Common myeloid progenitor, CD34-positive (primary cell): ENCODE data around the gene PTPN14.

Experiments used
- CTCF ChIA-PET: fragments of 350-600 bp; sonication (Branson Sonifier 250); formaldehyde crosslinking; loops from one replicate; lab custom pipeline; 2021; ENCODE audit warnings: antibody characterized with exemption; lab: Charles Lee
- POLR2A ChIA-PET: fragments of 350-600 bp; sonication (Branson Sonifier 250); formaldehyde crosslinking; loops from one replicate; lab custom pipeline; 2021; ENCODE audit warnings: antibody characterized with exemption; lab: Charles Lee
- DNase-seq, 3 donors: peaks; one replicate each; pipeline versions ENCODE4 v3.0.0 to v3.0.0-alpha.2; 2013
- H3K27ac ChIP-seq, 2 experiments: 1 replicate in 1 of 2; 2 replicates in 1 of 2; pipeline ENCODE4 v1.7.0; 2013; ENCODE audit warnings: inconsistent platforms in 2 of 2, low read length in 2 of 2, mild to moderate bottlenecking in 2 of 2, low read depth in 1 of 2, moderate library complexity in 1 of 2; ENCODE audit not compliant: severe bottlenecking in 2 of 2, insufficient read depth in 1 of 2, poor library complexity in 1 of 2
- H3K27me3 ChIP-seq, 5 experiments: replicated peaks in 2 of 5; 1 replicate in 3 of 5; 2 replicates in 2 of 5; pipeline versions ENCODE4 v1.6.1 to v1.7.0; 2013; ENCODE audit warnings: low read length in 4 of 5, mild to moderate bottlenecking in 2 of 5, moderate library complexity in 2 of 5, inconsistent platforms in 1 of 5; ENCODE audit not compliant: insufficient read depth in 5 of 5, control insufficient read depth in 4 of 5
- H3K36me3 ChIP-seq, 4 experiments: 1 replicate in 2 of 4; 2 replicates in 2 of 4; pipeline versions ENCODE4 v1.6.1 to v1.7.0; 2013; ENCODE audit warnings: low read length in 3 of 4, control low read depth in 1 of 4, mild to moderate bottlenecking in 1 of 4; ENCODE audit not compliant: control insufficient read depth in 4 of 4, insufficient read depth in 4 of 4
- H3K4me1 ChIP-seq, 4 experiments: 1 replicate in 3 of 4; 2 replicates in 1 of 4; pipeline versions ENCODE4 v1.6.1 to v1.7.1; 2013; ENCODE audit warnings: low read length in 3 of 4, mild to moderate bottlenecking in 3 of 4, control low read depth in 1 of 4, inconsistent platforms in 1 of 4, moderate library complexity in 1 of 4; ENCODE audit not compliant: control insufficient read depth in 4 of 4, insufficient read depth in 4 of 4; ENCODE audit errors: control extremely low read depth in 1 of 4
- H3K4me3 ChIP-seq, 7 experiments: 1 replicate in 4 of 7; 2 replicates in 3 of 7; pipeline versions ENCODE4 v1.5.1 to v1.7.0; 2013; ENCODE audit warnings: mild to moderate bottlenecking in 7 of 7, low read length in 6 of 7, moderate library complexity in 6 of 7, inconsistent platforms in 2 of 7, low read depth in 2 of 7, control low read depth in 1 of 7; ENCODE audit not compliant: insufficient read depth in 4 of 7, control insufficient read depth in 1 of 7; ENCODE audit errors: extremely low read depth in 1 of 7
- H3K9me3 ChIP-seq, 5 experiments: 1 replicate in 4 of 5; 2 replicates in 1 of 5; pipeline versions ENCODE4 v1.6.1 to v1.7.1; 2013; ENCODE audit warnings: low read length in 4 of 5, mild to moderate bottlenecking in 2 of 5, inconsistent platforms in 1 of 5, low read depth in 1 of 5, moderate library complexity in 1 of 5; ENCODE audit not compliant: control insufficient read depth in 4 of 5, insufficient read depth in 2 of 5; ENCODE audit errors: control extremely low read depth in 1 of 5
- WGBS: methylation state at CpG from one replicate; pipeline ENCODE4 v1.1.5; 2013; ENCODE audit not compliant: insufficient coverage; 5-methylcytosine and 5-hydroxymethylcytosine counted together

Gene PTPN14

DNA sequence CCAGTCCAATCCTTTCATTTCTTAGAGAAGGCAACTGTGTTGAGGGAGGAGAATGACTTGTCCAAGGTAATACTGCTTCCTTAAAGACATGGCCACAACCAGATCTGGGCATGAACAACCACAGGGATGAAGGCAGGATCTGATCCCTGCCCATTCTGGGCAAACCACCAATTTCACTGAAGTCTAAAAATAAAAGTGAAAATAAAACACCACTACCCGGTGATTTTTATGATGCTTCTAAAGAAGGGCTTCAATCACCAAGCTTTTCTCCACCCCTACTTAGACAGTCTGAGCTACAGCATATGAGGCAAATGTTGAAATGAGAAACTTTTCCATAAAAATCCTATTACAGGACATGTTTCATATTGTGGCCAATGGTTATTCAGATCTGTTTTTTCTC lies 133.0 kb downstream of the PTPN14 start:
- no peak for DNase-seq
- H3K4me1 ChIP-seq = peaks cover 0 to 2% (median 0%) of the 10 kb centered on the region in 4 experiments
- H3K36me3 ChIP-seq = no peaks in the 10 kb centered on the region
- CTCF ChIA-PET = interaction anchor here (1.1 kb wide), 1 partner anchor 24 kb away, joined by 3 read pairs; no protein-coding TSS in a partner anchor
- peaks cover 0 to 2% (median 0%) of the 10 kb centered on the region in 5 experiments for H3K9me3 ChIP-seq
- H3K4me3 ChIP-seq = no peak overlapping the region
- H3K27me3 ChIP-seq = no peaks in the 10 kb centered on the region
- no peak overlapping the region for H3K27ac ChIP-seq
- POLR2A ChIA-PET = no interaction called here
- WGBS = no CpG with 5 or more reads among the region's 1 CpG

DNA sequence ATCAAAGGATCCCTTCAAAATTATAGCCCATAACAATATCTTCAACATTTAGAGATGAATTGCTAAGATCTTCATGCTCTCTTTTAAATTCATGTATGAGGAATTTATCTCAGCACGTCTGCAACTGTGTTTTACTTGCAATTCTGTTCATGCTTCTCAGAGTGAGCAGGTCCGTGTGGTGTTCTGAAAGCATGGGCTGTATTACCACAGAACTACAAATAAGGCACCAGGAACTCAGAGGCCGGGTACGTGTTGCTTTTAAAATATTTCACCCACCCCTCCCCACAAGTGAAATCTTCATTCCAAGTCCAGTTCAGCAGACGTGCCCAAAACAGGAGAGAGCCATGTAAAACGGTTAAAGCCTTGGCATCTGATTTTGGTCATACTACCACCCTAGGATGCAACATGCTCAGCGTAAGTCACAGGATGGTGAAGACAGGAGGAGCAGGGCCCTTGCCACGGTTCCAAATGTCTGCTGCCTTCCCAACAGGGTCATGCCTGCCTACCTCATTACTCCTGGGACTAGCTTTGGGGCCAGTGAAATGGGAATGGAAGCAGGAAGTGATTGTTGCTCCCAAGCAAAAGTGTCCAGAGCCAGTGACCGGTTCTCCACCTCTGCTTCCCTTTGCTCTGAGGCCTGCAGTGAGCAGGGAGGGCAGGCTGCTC lies 133.7 kb downstream of the PTPN14 start:
- H3K4me3 ChIP-seq = no peak overlapping the region
- POLR2A ChIA-PET = no interaction called here
- H3K9me3 ChIP-seq = peaks cover 0 to 2% (median 0%) of the 10 kb centered on the region in 5 experiments
- CTCF ChIA-PET = interaction anchor here (1.1 kb wide), 1 partner anchor 25 kb away, joined by 3 read pairs; no protein-coding TSS in a partner anchor
- 97% methylated on average over 6 of the region's 9 CpGs for WGBS
- peaks cover 0 to 2% (median 0%) of the 10 kb centered on the region in 4 experiments for H3K4me1 ChIP-seq
- no peak overlapping the region for H3K27ac ChIP-seq
- DNase-seq = no peak
- H3K36me3 ChIP-seq = no peaks in the 10 kb centered on the region
- H3K27me3 ChIP-seq = no peaks in the 10 kb centered on the region

DNA sequence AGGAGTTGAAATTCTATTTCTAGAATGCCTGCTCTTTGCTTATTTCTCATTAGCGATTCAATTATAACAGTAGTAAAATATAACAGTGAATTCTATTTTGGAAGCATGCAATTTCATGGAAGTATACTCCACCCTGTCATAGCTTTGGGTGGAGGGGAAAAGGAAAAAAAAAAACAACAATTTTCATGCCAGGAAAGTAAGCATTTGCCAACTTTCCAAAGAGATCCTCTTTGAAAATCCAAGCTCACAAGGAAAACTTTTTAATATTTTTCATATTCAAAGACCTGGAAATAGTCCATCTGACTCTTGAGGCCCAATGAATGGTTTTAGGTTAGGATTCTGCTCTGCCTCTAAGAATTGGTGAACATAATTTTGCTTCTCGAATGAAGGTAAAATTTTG lies 134.5 kb downstream of the PTPN14 start:
- peaks cover 0 to 2% (median 0%) of the 10 kb centered on the region in 4 experiments for H3K4me1 ChIP-seq
- no CpG with 5 or more reads among the region's 2 CpGs for WGBS
- H3K4me3 ChIP-seq = no peak overlapping the region
- no peak overlapping the region for H3K27ac ChIP-seq
- peaks cover 0 to 2% (median 0%) of the 10 kb centered on the region in 5 experiments for H3K9me3 ChIP-seq
- DNase-seq = no peak
- ChIA-PET POLR2A (no interaction called here), CTCF (no interaction called here)
- no peaks in the 10 kb centered on the region for H3K36me3 ChIP-seq
- no peaks in the 10 kb centered on the region for H3K27me3 ChIP-seq

DNA sequence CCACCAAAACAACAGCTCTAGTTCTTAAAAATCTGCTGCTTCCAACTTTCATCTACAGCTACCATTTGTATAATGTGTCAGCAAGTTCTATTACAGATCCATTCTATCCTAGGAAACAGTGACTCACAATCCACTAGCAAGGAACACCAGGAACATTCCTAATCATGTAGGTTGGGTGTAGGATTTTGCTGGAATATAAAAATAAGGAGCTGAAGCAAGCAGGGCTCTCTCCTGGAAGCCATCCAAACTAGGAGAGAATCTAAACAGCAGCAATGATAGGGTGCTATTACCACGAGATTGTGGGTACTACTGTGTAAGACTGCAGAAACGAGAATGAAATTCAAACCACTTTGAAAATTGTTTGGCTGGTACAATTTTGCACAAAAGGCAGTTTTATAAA lies 135.0 kb downstream of the PTPN14 start:
- DNase-seq = no peak
- Histone ChIP-seq H3K27ac (no peak overlapping the region), H3K4me3 (no peak overlapping the region), H3K9me3 (peaks cover 0 to 2% (median 0%) of the 10 kb centered on the region in 5 experiments), H3K4me1 (peaks cover 0 to 2% (median 0%) of the 10 kb centered on the region in 4 experiments), H3K27me3 (no peaks in the 10 kb centered on the region), H3K36me3 (no peaks in the 10 kb centered on the region)
- no CpG with 5 or more reads among the region's 2 CpGs for WGBS
- POLR2A ChIA-PET = no interaction called here
- CTCF ChIA-PET = no interaction called here

DNA sequence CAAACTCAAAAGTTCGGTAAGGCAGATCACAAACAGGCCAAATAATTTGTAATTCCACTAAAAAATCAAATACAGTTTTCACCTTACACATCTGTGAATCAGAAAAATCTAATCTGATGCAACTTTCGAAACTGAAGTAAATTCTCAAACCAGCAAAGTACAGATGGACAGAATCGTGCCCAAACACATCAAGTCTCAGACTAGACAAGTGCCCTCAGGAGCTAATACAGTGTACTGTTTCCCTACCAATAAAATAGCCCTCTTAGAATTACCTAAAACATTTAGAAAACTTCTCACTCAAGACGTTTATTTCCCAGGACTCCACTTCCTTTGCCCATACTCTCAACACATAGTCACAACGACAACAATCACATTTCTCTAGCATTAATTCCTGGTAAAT lies 136.3 kb downstream of the PTPN14 start:
- Histone ChIP-seq H3K9me3 (no peaks in the 10 kb centered on the region), H3K27ac (no peak overlapping the region), H3K4me3 (no peak overlapping the region), H3K4me1 (peaks cover 0 to 2% (median 0%) of the 10 kb centered on the region in 4 experiments), H3K36me3 (no peaks in the 10 kb centered on the region), H3K27me3 (no peaks in the 10 kb centered on the region)
- DNase-seq = no peak
- WGBS = 90% methylated on average over 4 of the region's 5 CpGs
- CTCF ChIA-PET = interaction anchor here (0.7 to 1.0 kb wide), 2 partner anchors 12 to 40 kb away, joined by 3 to 4 read pairs; no protein-coding TSS in a partner anchor
- POLR2A ChIA-PET = interaction anchor here (0.8 kb wide), 1 partner anchor 24 kb away, joined by 3 read pairs; no protein-coding TSS in a partner anchor

DNA sequence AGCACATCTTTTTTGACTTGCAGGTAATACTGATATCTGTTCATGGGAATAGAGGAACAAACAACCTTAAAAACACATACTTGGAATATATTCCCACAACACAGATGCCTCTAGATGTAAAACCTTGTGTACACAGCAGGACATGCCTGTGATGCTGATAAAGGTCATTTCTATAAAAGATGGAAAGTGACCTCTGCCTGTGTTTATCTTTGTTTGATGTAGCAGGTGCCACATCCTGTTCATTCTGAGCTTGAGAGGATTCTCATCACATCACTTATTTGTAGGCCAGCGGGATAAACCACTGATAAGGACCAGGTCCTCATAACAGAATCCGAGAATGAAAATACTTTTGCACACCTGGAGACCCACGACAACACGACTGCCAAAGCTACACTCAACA lies 136.7 kb downstream of the PTPN14 start:
- no peak for DNase-seq
- Histone ChIP-seq H3K36me3 (no peaks in the 10 kb centered on the region), H3K9me3 (no peaks in the 10 kb centered on the region), H3K27ac (no peak overlapping the region), H3K4me3 (no peak overlapping the region), H3K27me3 (no peaks in the 10 kb centered on the region), H3K4me1 (peaks cover 0 to 2% (median 0%) of the 10 kb centered on the region in 4 experiments)
- WGBS = 90% methylated on average over 3 of the region's 4 CpGs
- ChIA-PET CTCF (no interaction called here), POLR2A (interaction anchor here (0.8 kb wide), 1 partner anchor 25 kb away, joined by 3 read pairs; no protein-coding TSS in a partner anchor)

DNA sequence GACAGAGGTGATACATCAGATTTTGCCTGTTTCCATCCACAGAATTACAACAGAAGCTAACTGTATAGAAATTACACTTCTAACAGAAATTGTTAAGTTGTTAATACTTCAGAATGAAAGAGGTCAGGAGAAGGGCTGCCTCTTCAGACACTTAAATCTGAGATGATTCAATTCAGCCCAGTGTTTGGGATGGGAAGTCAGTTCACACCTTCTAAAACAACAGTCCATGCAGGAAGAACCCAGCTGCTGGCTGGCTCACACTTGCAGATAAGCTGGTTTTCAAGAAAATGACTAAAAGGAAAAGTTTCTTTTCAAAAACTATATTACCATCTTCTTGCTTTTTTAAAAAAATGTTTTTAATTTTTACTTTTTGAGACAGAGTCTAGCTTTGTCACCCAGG lies 138.1 kb downstream of the PTPN14 start:
- no peak overlapping the region for H3K27ac ChIP-seq
- POLR2A ChIA-PET = no interaction called here
- no peak for DNase-seq
- no peaks in the 10 kb centered on the region for H3K27me3 ChIP-seq
- no peaks in the 10 kb centered on the region for H3K9me3 ChIP-seq
- no peaks in the 10 kb centered on the region for H3K36me3 ChIP-seq
- CTCF ChIA-PET = interaction anchor here (0.6 to 0.8 kb wide), 2 partner anchors 8 to 20 kb away, joined by 3 read pairs; no protein-coding TSS in a partner anchor
- H3K4me3 ChIP-seq = no peak overlapping the region
- no peaks in the 10 kb centered on the region for H3K4me1 ChIP-seq
